Brain microvascular endothelial cell (primary cell): ENCODE data around the gene OLAH.

Experiments used
- DNase-seq: peaks from one replicate; pipeline ENCODE4 v3.0.0-alpha.2; 2020
- H3K27ac ChIP-seq: fragments of 250-450 bp; sonication (Bioruptor Pico); 2 replicates; pipeline ENCODE4 v1.5.1; 2020; ENCODE audit warnings: mild to moderate bottlenecking, moderate library complexity
- H3K27me3 ChIP-seq: fragments of 250-450 bp; sonication (Bioruptor Pico); replicated peaks from 2 replicates; pipeline ENCODE4 v1.5.1; 2020; ENCODE audit warnings: mild to moderate bottlenecking
- H3K36me3 ChIP-seq: fragments of 250-450 bp; sonication (Bioruptor Pico); replicated peaks from 2 replicates; pipeline ENCODE4 v1.5.1; 2020; ENCODE audit warnings: mild to moderate bottlenecking
- H3K4me3 ChIP-seq: 2 replicates; pipeline ENCODE4 v1.5.1; 2011; ENCODE audit warnings: low read depth, mild to moderate bottlenecking, control low read depth, low read length, moderate library complexity
- in situ Hi-C: cut with HindIII; loops from 2 replicates; pipeline ENCODE4 v1.10.0; 2017; ENCODE audit warnings: low sequenced_read_pairs, low pct_ligation_motif_present
- TF ChIP-seq, protein P1 (sequence below): IDR thresholded peaks from 2 replicates; pipeline ENCODE4 v1.5.1; 2011; ENCODE audit warnings: low read depth, mild to moderate bottlenecking, moderate library complexity, low read length, control low read depth, inconsistent platforms; ENCODE audit errors: missing control alignments

Gene OLAH

DNA sequence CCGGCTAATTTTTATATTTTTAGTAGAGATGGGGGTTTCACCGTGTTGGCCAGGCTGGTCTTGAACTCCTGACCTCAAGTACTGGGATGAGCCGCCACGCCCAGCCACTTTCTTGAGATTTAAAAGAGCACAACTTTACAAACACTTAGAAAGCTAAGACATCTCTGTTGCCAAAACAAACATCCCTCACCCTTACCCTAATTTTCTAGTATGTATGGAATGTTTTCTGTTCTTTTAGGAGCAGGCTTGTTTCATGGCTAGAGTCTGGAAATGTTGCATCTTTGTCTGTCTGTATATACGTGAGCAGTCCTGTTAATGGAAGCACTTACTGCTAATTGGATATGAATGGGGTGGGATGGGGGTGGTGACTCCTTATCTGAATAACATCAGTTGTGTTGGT lies 2.9 kb downstream of the OLAH start:
- TF ChIP-seq, protein P1, sequence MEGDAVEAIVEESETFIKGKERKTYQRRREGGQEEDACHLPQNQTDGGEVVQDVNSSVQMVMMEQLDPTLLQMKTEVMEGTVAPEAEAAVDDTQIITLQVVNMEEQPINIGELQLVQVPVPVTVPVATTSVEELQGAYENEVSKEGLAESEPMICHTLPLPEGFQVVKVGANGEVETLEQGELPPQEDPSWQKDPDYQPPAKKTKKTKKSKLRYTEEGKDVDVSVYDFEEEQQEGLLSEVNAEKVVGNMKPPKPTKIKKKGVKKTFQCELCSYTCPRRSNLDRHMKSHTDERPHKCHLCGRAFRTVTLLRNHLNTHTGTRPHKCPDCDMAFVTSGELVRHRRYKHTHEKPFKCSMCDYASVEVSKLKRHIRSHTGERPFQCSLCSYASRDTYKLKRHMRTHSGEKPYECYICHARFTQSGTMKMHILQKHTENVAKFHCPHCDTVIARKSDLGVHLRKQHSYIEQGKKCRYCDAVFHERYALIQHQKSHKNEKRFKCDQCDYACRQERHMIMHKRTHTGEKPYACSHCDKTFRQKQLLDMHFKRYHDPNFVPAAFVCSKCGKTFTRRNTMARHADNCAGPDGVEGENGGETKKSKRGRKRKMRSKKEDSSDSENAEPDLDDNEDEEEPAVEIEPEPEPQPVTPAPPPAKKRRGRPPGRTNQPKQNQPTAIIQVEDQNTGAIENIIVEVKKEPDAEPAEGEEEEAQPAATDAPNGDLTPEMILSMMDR: no peak

DNA sequence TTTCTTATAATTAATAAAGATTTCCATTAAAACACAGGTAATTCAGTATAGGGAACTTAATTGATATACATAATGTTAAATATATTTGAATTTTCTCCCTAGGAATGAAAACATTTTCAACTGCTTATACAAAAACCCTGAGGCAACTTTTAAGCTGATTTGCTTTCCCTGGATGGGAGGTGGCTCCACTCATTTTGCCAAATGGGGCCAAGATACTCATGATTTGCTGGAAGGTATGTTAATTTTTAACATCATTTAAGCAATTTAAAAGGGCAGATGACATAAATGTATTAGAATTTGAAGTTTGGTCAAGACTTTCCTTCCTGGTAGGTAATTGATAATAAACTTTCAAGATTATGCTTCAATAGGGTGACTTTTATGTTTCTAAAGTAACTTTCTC lies 5.8 kb downstream of the OLAH start:
- in situ Hi-C loops: no loop called here
- TF ChIP-seq, protein P1: no peak
- H3K27ac ChIP-seq: no peak overlapping the region
- no peaks in the 10 kb centered on the region for H3K36me3 ChIP-seq
- no peaks in the 10 kb centered on the region for H3K27me3 ChIP-seq
- no peak for DNase-seq
- no peak overlapping the region for H3K4me3 ChIP-seq

More for the DNA sequence above, 2.9 kb downstream of the OLAH start:
- peak; percentile 79 for DNase-seq
- Histone ChIP-seq H3K27me3 (no peaks in the 10 kb centered on the region), H3K36me3 (no peaks in the 10 kb centered on the region), H3K27ac (peak overlapping the region; percentile 68), H3K4me3 (no peak overlapping the region)
- in situ Hi-C loops: no loop called here

DNA sequence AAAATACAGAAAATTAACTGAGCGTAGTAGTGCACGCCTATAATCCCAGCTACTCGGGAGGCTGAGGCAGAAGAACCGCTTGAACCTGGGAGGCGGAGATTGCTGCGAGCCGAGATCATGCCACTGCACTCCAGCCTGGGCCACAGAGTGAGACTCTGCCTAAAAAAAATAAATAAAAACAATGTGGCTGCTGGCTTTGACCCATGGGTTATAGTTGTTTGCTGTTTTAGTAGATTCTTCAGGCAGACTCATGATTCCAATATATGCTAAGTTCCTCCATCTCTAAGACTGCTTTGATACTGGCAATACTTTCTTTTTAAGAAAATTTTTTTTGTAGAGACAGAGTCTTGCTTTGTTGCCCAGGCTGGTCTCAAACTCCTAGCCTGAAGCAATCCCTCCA lies 8.4 kb downstream of the OLAH start:
- in situ Hi-C loops: no loop called here
- DNase-seq: no peak
- TF ChIP-seq, protein P1: no peak
- H3K27ac ChIP-seq: no peak overlapping the region
- no peak overlapping the region for H3K4me3 ChIP-seq
- H3K36me3 ChIP-seq: no peaks in the 10 kb centered on the region
- H3K27me3 ChIP-seq: no peaks in the 10 kb centered on the region

DNA sequence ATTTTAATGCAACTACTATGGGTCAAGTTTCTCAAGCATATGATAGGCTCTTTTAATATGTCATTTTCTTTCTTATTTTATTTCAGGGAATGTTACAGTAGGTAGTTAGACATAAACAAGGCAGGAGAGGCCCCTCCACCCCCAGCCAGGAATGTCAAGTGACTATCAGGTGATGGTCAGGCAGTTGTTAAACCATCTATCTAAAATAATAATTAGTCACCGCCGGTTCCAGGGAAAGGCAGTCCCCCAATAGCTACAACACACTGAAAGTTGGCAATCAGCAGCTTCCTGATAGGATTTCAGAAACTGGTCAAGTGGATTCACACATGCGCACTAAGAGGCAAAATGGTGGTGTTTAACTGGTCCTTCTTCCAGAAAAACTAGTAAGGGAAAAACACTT lies 9.3 kb downstream of the OLAH start:
- no peak for DNase-seq
- in situ Hi-C loops: no loop called here
- Histone ChIP-seq H3K27ac (no peak overlapping the region), H3K36me3 (no peaks in the 10 kb centered on the region), H3K27me3 (no peaks in the 10 kb centered on the region), H3K4me3 (no peak overlapping the region)
- TF ChIP-seq, protein P1: no peak

DNA sequence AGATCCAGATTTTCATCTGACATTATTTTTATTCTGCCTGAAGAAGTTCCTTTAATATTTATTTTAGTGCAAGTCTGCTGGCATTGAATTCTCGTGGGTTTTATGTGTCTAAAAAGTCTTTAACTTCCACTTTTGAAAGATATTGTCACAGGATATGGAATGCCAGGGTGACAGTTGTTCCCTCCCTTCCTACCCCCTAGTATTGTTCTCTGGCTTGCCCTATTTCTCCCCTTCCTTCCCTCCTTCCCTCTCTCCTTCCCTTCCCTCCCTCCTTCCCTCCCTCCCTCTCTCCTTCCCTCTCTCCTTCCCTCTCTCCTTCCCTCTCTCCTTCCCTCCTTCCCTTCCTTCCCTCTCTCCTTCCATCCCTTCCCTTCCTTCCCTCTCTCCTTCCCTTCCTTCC lies 14.9 kb downstream of the OLAH start:
- Histone ChIP-seq H3K4me3 (no peak overlapping the region), H3K27ac (no peak overlapping the region), H3K36me3 (peaks cover 6% of the 10 kb centered on the region), H3K27me3 (no peaks in the 10 kb centered on the region)
- TF ChIP-seq, protein P1: no peak
- in situ Hi-C loops: no loop called here
- no peak for DNase-seq

DNA sequence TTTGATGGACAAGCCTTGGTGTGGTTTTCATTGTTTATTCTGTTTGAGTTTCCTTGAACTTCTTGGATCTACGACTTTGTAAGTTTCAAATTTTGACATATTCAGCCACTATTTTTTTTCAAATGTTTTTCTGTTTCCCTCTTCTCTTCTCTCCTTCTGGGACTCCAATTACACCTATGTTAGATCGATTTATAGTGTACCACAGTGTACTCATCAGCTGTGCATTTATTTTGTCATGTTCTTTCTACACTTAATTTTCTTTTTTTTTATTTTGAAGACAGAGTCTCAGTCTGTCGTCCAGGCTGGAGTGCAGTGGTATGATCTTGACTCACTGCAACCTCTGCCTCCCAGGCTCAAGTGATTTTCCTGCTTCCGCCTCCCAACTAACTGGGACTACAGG lies 16.2 kb downstream of the OLAH start:
- H3K36me3 ChIP-seq: peaks cover 10% of the 10 kb centered on the region
- TF ChIP-seq, protein P1: no peak
- H3K27ac ChIP-seq: no peak overlapping the region
- no peak for DNase-seq
- H3K4me3 ChIP-seq: no peak overlapping the region
- no peaks in the 10 kb centered on the region for H3K27me3 ChIP-seq
- in situ Hi-C loops: no loop called here
